Thyroid gland (tissue), 4 donors: ENCODE data around the gene IMP3. TPM values are rescaled to one million over a fixed set of nuclear protein-coding genes. Genes with fewer than 3 reads are reported as not detected.
"Not testable (repeated sequence)": the region's sequence is repeated elsewhere in the genome, so short reads cannot be mapped to it uniquely, and the experiment has no call there.

Experiments
- DNase-seq, 2 donors: peaks; one replicate each; pipeline ENCODE4 v3.0.0-alpha.2; 2019
- H3K27ac ChIP-seq, 3 donors: fragments of 200-600 bp; sonication (generic); 1 replicate in 2 of 3; 2 replicates in 1 of 3; pipeline ENCODE4 v1.5.1; 2016 to 2019; ENCODE audit warnings: mild to moderate bottlenecking in 1 of 3, moderate library complexity in 1 of 3
- H3K27me3 ChIP-seq: fragments of 200-600 bp; sonication (generic); one replicate; pipeline ENCODE4 v1.5.1; 2019
- H3K36me3 ChIP-seq, 2 donors: fragments of 200-600 bp; sonication (generic); one replicate each; pipeline ENCODE4 v1.5.1; 2016 to 2019
- H3K4me1 ChIP-seq, 2 donors: fragments of 200-600 bp; sonication (generic); one replicate each; pipeline ENCODE4 v1.5.1; 2017 to 2019
- H3K4me3 ChIP-seq, 3 donors: fragments of 200-600 bp; sonication (generic); replicated peaks in 1 of 3; 1 replicate in 2 of 3; 2 replicates in 1 of 3; pipeline ENCODE4 v1.5.1; 2016; ENCODE audit warnings: mild to moderate bottlenecking in 1 of 3
- H3K9me3 ChIP-seq: fragments of 200-600 bp; sonication (generic); one replicate; pipeline ENCODE4 v1.5.1; 2017
- POLR2A ChIP-seq, 2 donors: fragments of 450-650 bp; IDR thresholded peaks; one replicate each; pipeline ENCODE4 v1.6.1; 2017; ENCODE audit warnings: antibody characterized with exemption in 2 of 2, mild to moderate bottlenecking in 2 of 2, moderate library complexity in 1 of 2
- WGBS, 2 donors: methylation state at CpG; one replicate each; pipeline ENCODE4 v1.1.5; 2017; 5-methylcytosine and 5-hydroxymethylcytosine counted together
- intact Hi-C: fragments of 100-400 bp; cut with DNase I; formaldehyde crosslinking; loops from one replicate; pipeline ENCODE4 v1.15.1; 2023
- total RNA-seq, 4 donors: library from RNA; depleted of rRNA; stranded (reverse); fragments of >200 nt; gene quantifications; one replicate each; pipeline ENCODE4 v1.2.3, GENCODE V29; 2016
- TF ChIP-seq, protein P1 (sequence below), 6 experiments: fragments of 200-600 bp in 3 of 6; fragments of 450-650 bp in 3 of 6; sonication (generic) in 3 of 6; IDR thresholded peaks; one replicate each; pipeline ENCODE4 v1.5.1; 2016 to 2019; ENCODE audit warnings: antibody characterized with exemption in 6 of 6, mild to moderate bottlenecking in 2 of 6, inconsistent platforms in 1 of 6, moderate library complexity in 1 of 6

The IMP3 gene
- total RNA-seq, 4 donors from 2014 or later = 75.2 to 187 (median 133) TPM

DNA sequence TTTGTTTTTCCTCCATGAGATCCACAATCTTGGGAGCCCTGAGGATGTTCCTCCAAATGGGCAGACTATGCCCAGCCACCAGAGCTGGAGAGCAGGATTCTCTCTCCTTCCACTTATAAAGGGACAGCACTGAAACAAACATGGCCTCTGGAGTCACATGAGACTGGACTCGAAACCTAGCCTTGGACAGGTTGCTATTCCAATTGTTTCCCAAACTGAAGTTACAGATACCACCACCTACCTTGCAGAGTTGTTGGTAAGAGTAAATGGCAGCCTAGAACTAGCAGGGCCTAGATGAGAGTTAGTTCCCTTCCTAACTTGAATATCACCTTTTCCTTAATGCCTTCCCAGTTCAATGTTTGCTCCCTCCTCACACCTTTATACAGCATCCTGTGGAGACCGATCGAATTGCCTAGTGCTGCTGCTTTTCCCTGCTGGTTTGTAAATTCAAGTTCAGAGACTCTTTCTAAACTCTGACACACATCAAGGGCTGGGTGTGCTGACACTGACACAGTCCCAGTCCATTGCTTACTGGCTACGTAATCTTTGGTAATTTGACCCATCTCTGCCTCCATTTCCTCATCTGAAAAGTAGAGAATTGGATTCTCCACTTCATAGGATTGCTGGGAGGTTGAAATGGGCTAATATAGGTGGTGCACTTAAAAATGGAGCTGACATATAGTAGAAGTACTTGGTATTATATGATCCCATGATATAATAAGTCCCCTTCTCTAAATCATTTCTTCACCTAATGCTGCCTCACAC is 2.6 kb downstream of the IMP3 start:
- intact Hi-C loops = loop anchor here (10.0 kb wide), 1 partner anchor 47 kb away; no protein-coding TSS in a partner anchor
- Histone ChIP-seq H3K27me3 (no peaks in the 10 kb centered on the region), H3K27ac (peak overlapping the region in 2 of 3 donors; percentile 93 to 94), H3K9me3 (no peaks in the 10 kb centered on the region), H3K36me3 (no peaks in the 10 kb centered on the region), H3K4me1 (peaks cover 19 to 36% of the 10 kb centered on the region in 2 donors), H3K4me3 (no peak overlapping the region)
- no peak for DNase-seq
- TF ChIP-seq, protein P1, sequence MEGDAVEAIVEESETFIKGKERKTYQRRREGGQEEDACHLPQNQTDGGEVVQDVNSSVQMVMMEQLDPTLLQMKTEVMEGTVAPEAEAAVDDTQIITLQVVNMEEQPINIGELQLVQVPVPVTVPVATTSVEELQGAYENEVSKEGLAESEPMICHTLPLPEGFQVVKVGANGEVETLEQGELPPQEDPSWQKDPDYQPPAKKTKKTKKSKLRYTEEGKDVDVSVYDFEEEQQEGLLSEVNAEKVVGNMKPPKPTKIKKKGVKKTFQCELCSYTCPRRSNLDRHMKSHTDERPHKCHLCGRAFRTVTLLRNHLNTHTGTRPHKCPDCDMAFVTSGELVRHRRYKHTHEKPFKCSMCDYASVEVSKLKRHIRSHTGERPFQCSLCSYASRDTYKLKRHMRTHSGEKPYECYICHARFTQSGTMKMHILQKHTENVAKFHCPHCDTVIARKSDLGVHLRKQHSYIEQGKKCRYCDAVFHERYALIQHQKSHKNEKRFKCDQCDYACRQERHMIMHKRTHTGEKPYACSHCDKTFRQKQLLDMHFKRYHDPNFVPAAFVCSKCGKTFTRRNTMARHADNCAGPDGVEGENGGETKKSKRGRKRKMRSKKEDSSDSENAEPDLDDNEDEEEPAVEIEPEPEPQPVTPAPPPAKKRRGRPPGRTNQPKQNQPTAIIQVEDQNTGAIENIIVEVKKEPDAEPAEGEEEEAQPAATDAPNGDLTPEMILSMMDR (IDR thresholded peaks at IDR 0.05) = no peak
- no peak for TF ChIP-seq POLR2A (IDR thresholded peaks at IDR 0.05)
- WGBS, 2 donors = 66 to 92% methylated on average over 4 of the region's 4 CpGs

DNA sequence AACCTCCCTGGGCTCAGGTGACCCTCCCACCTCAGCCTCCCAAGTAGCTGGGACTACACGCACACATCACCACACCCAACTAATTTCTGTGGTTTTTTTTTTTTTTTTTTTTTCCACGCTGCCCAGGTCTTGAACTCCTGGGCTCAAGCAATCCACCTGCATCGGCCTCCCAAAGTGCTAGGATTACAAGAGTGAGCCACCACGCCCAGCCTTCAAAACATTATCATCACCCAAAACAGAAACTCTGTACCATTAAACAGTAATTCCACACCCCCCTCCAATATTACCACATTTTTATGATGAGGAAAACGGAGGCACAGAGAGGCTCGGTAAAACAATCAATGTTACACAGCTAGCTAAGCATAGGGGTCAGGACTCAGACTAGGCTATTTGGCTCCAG is 4.0 kb downstream of the IMP3 start:
- H3K36me3 ChIP-seq = no peaks in the 10 kb centered on the region
- H3K4me1 ChIP-seq = peaks cover 22 to 30% of the 10 kb centered on the region in 2 donors
- TF ChIP-seq POLR2A (IDR thresholded peaks at IDR 0.05) = no peak
- TF ChIP-seq, protein P1 (IDR thresholded peaks at IDR 0.05) = no peak
- intact Hi-C loops = loop anchor here (10.0 kb wide), 1 partner anchor 49 kb away; no protein-coding TSS in a partner anchor
- H3K9me3 ChIP-seq = no peaks in the 10 kb centered on the region
- DNase-seq = no peak
- no peak overlapping the region for H3K4me3 ChIP-seq
- H3K27ac ChIP-seq = no peak overlapping the region
- no peaks in the 10 kb centered on the region for H3K27me3 ChIP-seq
- 91 to 93% methylated on average over 6 of the region's 6 CpGs for WGBS, 2 donors

DNA sequence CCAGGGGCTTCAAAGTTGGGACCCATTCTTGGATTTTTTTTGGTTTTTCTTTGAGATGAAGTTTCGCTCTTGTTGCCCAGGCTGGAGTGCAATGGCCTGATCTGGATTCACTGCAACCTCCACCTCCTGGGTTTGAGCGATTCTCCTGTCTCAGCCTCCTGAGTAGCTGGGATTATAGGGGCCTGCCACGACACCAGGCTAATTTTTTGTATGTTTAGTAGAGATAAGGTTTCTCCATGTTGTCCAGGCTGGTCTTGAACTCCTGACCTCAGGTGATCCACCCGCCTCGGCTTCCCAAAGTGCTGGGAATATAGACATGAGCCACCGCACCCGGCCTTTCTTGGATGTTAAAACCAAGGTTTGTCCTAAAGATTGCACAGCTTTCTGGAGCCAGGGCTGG is 6.1 kb downstream of the IMP3 start:
- H3K27ac ChIP-seq, H3K4me3 ChIP-seq, H3K27me3 ChIP-seq, H3K36me3 ChIP-seq, H3K9me3 ChIP-seq, DNase-seq: not testable (repeated sequence)
- peaks cover 17 to 21% of the 10 kb centered on the region in 2 donors for H3K4me1 ChIP-seq
- WGBS, 2 donors = 91 to 92% methylated on average over 7 of the region's 7 CpGs
- intact Hi-C loops = loop anchor here (10.0 kb wide), 1 partner anchor 51 kb away; no protein-coding TSS in a partner anchor

DNA sequence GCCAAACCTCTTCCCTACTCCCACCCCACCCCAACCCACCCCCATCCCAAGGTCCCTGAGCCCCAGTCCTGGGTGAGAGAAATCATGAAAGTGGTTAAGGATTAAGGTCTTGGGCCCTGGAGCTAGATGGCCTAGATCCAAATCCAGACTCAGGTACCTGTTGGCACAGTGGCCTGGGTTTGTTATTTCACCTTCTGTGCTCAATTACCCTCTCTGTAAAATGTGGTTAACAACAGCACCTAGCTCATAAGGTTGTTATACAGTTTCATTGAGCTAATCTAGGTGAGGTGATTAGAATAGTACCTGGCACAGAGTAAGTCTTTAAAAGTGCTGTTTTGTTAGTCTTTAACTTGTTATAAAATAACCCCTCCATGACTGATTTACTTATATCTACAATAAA is 8.1 kb downstream of the IMP3 start:
- no peaks in the 10 kb centered on the region for H3K36me3 ChIP-seq
- H3K4me3 ChIP-seq = no peak overlapping the region
- no peak overlapping the region for H3K27ac ChIP-seq
- H3K27me3 ChIP-seq = no peaks in the 10 kb centered on the region
- no peak for TF ChIP-seq POLR2A (IDR thresholded peaks at IDR 0.05)
- intact Hi-C loops = loop anchor here (10.0 kb wide), 1 partner anchor 53 kb away; no protein-coding TSS in a partner anchor
- H3K4me1 ChIP-seq = peaks cover 3 to 15% of the 10 kb centered on the region in 2 donors
- DNase-seq = peak; percentile 65 to 76
- no peaks in the 10 kb centered on the region for H3K9me3 ChIP-seq

DNA sequence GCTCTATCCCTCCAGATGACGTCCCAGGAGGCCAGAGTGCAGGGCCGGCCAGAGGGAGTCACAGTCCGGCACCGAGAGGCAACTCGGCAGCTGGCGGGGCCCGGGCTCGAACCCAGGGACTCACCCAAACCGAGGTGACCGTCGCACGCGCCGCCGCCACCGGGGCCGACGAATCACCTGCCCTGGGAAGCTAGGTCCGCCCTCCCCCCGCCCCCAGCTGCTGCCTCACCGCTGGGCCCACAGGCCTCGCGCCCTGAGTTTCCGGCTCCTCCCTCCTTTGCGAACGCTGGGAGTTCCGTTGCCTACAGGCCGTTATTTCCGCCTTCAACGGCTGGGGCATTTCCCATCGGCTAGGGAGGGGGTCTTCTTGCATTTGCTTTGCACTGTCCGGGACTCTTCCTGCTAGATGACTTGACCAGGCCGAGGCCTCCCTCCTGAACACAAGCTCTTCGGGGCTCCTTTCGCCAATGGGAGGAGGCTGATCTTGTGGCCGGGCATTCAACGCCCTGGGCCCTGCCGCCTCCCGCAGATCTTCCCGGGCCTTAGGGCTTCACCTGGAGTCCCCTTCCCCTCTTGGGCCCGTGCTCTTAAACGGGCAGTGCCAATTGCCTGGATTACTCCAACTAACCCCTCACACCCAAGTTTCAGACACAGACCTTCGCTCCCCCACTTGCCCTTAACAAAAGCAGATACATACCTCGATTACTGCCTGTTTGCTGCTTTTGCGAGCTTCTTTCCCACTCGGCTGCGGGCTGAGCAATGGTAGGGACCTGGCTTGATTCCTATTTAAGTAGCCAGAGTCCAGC is 14.3 kb downstream of the IMP3 start, which contains the start of gene SNUPN:
Gene SNUPN (minus strand): TSS at position 184 of the 806 bp plus-strand sequence. CDS start 4,674 bp downstream, outside the sequence.
- TF ChIP-seq, protein P1 (IDR thresholded peaks at IDR 0.05) = no peak
- TF ChIP-seq POLR2A (IDR thresholded peaks at IDR 0.05) = peak in 1 of 2 donors; percentile 57
- intact Hi-C loops = no loop called here

More for the DNA sequence above, 14.3 kb downstream of the IMP3 start, which contains the start of gene SNUPN:
- 4 to 5% methylated on average over 13 to 21 of the region's 47 CpGs for WGBS, 2 donors
- DNase-seq = peak; percentile 94 to 95
- no peaks in the 10 kb centered on the region for H3K27me3 ChIP-seq
- H3K27ac ChIP-seq = peak within 1 kb of the TSS; percentile 97 to 100 (median 99)
- peak within 1 kb of the TSS; percentile 77 to 99 (median 89) for H3K4me3 ChIP-seq
- peaks cover 5 to 24% of the 10 kb centered on the region in 2 donors for H3K4me1 ChIP-seq
- no peaks in the 10 kb centered on the region for H3K9me3 ChIP-seq
- H3K36me3 ChIP-seq = no peaks in the 10 kb centered on the region
